Measurements from ENCODE around the gene TASL.

GRCh38 chrX:30618160-30618765 lies 40.7 kb upstream of the TASL start:
- TF ChIP-seq, protein P1, sequence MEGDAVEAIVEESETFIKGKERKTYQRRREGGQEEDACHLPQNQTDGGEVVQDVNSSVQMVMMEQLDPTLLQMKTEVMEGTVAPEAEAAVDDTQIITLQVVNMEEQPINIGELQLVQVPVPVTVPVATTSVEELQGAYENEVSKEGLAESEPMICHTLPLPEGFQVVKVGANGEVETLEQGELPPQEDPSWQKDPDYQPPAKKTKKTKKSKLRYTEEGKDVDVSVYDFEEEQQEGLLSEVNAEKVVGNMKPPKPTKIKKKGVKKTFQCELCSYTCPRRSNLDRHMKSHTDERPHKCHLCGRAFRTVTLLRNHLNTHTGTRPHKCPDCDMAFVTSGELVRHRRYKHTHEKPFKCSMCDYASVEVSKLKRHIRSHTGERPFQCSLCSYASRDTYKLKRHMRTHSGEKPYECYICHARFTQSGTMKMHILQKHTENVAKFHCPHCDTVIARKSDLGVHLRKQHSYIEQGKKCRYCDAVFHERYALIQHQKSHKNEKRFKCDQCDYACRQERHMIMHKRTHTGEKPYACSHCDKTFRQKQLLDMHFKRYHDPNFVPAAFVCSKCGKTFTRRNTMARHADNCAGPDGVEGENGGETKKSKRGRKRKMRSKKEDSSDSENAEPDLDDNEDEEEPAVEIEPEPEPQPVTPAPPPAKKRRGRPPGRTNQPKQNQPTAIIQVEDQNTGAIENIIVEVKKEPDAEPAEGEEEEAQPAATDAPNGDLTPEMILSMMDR (IDR thresholded peaks at IDR 0.05), result no peak
- no peak for TF ChIP-seq POLR2A (IDR thresholded peaks at IDR 0.05)
